ENCODE data around the gene MAB21L2.

The MAB21L2 gene

GRCh38 chr4:150588316-150588715 is 6.4 kb downstream of the MAB21L2 start:
- DNase-seq (ENCODE audit: low read depth), result no peak
- no peak overlapping the region for H3K4me3 ChIP-seq (ENCODE audit: low read depth, low read length)
- TF ChIP-seq CTCF (IDR thresholded peaks at IDR 0.05; ENCODE audit: insufficient read depth, low read depth, low read length, missing control alignments), result no peak

GRCh38 chr4:150589157-150589556 is 7.2 kb downstream of the MAB21L2 start:
- no peak for DNase-seq (ENCODE audit: low read depth)
- TF ChIP-seq CTCF (IDR thresholded peaks at IDR 0.05; ENCODE audit: insufficient read depth, low read depth, low read length, missing control alignments), result no peak
- no peak overlapping the region for H3K4me3 ChIP-seq (ENCODE audit: low read depth, low read length)

GRCh38 chr4:150590631-150591030 is 8.7 kb downstream of the MAB21L2 start:
- H3K4me3 ChIP-seq (ENCODE audit: low read depth, low read length), result no peak overlapping the region
- no peak for DNase-seq (ENCODE audit: low read depth)
- no peak for TF ChIP-seq CTCF (IDR thresholded peaks at IDR 0.05; ENCODE audit: insufficient read depth, low read depth, low read length, missing control alignments)

- DNase-seq (ENCODE audit: low read depth), result no peak
- H3K4me3 ChIP-seq (ENCODE audit: low read depth, low read length), result no peak overlapping the region
- no peak for TF ChIP-seq CTCF (IDR thresholded peaks at IDR 0.05; ENCODE audit: insufficient read depth, low read depth, low read length, missing control alignments)
Measured at GRCh38 chr4:150591406-150591805, 9.5 kb downstream of the MAB21L2 start.

GRCh38 chr4:150591904-150592303 is 10.0 kb downstream of the MAB21L2 start:
- H3K4me3 ChIP-seq (ENCODE audit: low read depth, low read length), result no peak overlapping the region
- DNase-seq (ENCODE audit: low read depth), result no peak
- no peak for TF ChIP-seq CTCF (IDR thresholded peaks at IDR 0.05; ENCODE audit: insufficient read depth, low read depth, low read length, missing control alignments)

- TF ChIP-seq CTCF (IDR thresholded peaks at IDR 0.05; ENCODE audit: insufficient read depth, low read depth, low read length, missing control alignments), result no peak
- H3K4me3 ChIP-seq (ENCODE audit: low read depth, low read length), result no peak overlapping the region
- no peak for DNase-seq (ENCODE audit: low read depth)
Measured at GRCh38 chr4:150593996-150594395, 12.0 kb downstream of the MAB21L2 start.

GRCh38 chr4:150598909-150599308 is 17.0 kb downstream of the MAB21L2 start:
- TF ChIP-seq CTCF (IDR thresholded peaks at IDR 0.05; ENCODE audit: insufficient read depth, low read depth, low read length, missing control alignments), result no peak
- H3K4me3 ChIP-seq (ENCODE audit: low read depth, low read length), result no peak overlapping the region
- DNase-seq (ENCODE audit: low read depth), result no peak

Measured in GM12865 (cell line).